ENCODE data around the gene SNHG17. TPM values are rescaled to one million over a fixed set of nuclear protein-coding genes. Genes with fewer than 3 reads are reported as not detected.

SNHG17 gene
- total RNA-seq, 4 donors from 2014 or later = 21.2 to 72.8 (median 29.7) TPM

GRCh38 chr20:38395165-38395564 is 40.0 kb downstream of the SNHG17 start:
- DNase-seq (ENCODE audit: low spot score in 2 of 2) = no peak
- H3K4me3 ChIP-seq (ENCODE audit: low read depth, poor library complexity, severe bottlenecking) = no peak overlapping the region
- 25 to 31% methylated on average over 2 of the region's 2 CpGs for WGBS, 2 donors
- intact Hi-C loops (cut with DNase I; ENCODE audit: low total_unique reads) = no loop called here
- TF ChIP-seq POLR2A (IDR thresholded peaks at IDR 0.05) (no peak), CTCF (IDR thresholded peaks at IDR 0.05) (no peak)

GRCh38 chr20:38393259-38393658 is 41.9 kb downstream of the SNHG17 start:
- TF ChIP-seq CTCF (IDR thresholded peaks at IDR 0.05) = no peak
- TF ChIP-seq POLR2A (IDR thresholded peaks at IDR 0.05) = no peak
- H3K4me3 ChIP-seq (ENCODE audit: low read depth, poor library complexity, severe bottlenecking) = no peak overlapping the region
- intact Hi-C loops (cut with DNase I; ENCODE audit: low total_unique reads) = no loop called here
- DNase-seq (ENCODE audit: low spot score in 2 of 2) = no peak
- WGBS, 2 donors = 48 to 54% methylated on average over 5 of the region's 5 CpGs

GRCh38 chr20:38392356-38392755 is 42.8 kb downstream of the SNHG17 start:
- 68 to 82% methylated on average over 3 of the region's 3 CpGs for WGBS, 2 donors
- DNase-seq (ENCODE audit: low spot score in 2 of 2) = no peak
- no peak for TF ChIP-seq CTCF (IDR thresholded peaks at IDR 0.05)
- no peak for TF ChIP-seq POLR2A (IDR thresholded peaks at IDR 0.05)
- intact Hi-C loops (cut with DNase I; ENCODE audit: low total_unique reads) = no loop called here
- H3K4me3 ChIP-seq (ENCODE audit: low read depth, poor library complexity, severe bottlenecking) = no peak overlapping the region

- no peak overlapping the region for H3K4me3 ChIP-seq (ENCODE audit: low read depth, poor library complexity, severe bottlenecking)
- TF ChIP-seq POLR2A (IDR thresholded peaks at IDR 0.05) = no peak
- TF ChIP-seq CTCF (IDR thresholded peaks at IDR 0.05) = no peak
- WGBS, 2 donors = 69 to 79% methylated on average over 4 of the region's 4 CpGs
- intact Hi-C loops (cut with DNase I; ENCODE audit: low total_unique reads) = no loop called here
- DNase-seq (ENCODE audit: low spot score in 2 of 2) = no peak
These were observed 47.2 kb downstream of the SNHG17 start for GRCh38 chr20:38387953-38388352.

GRCh38 chr20:38386851-38387250 is 48.3 kb downstream of the SNHG17 start:
- WGBS, 2 donors = 74 to 81% methylated on average over 2 of the region's 2 CpGs
- TF ChIP-seq CTCF (IDR thresholded peaks at IDR 0.05) (no peak), POLR2A (IDR thresholded peaks at IDR 0.05) (no peak)
- no peak for DNase-seq (ENCODE audit: low spot score in 2 of 2)
- H3K4me3 ChIP-seq (ENCODE audit: low read depth, poor library complexity, severe bottlenecking) = no peak overlapping the region
- intact Hi-C loops (cut with DNase I; ENCODE audit: low total_unique reads) = no loop called here

GRCh38 chr20:38386004-38386403 is 49.1 kb downstream of the SNHG17 start:
- no peak overlapping the region for H3K4me3 ChIP-seq (ENCODE audit: low read depth, poor library complexity, severe bottlenecking)
- WGBS, 2 donors = 82% methylated on average over 8 of the region's 8 CpGs
- TF ChIP-seq CTCF (IDR thresholded peaks at IDR 0.05) = no peak
- no peak for TF ChIP-seq POLR2A (IDR thresholded peaks at IDR 0.05)
- DNase-seq (ENCODE audit: low spot score in 2 of 2) = no peak
- intact Hi-C loops (cut with DNase I; ENCODE audit: low total_unique reads) = no loop called here
